Thyroid gland (tissue), 4 donors: ENCODE results near the gene TRIOBP. TPM values are rescaled to one million over a fixed set of nuclear protein-coding genes. Genes with fewer than 3 reads are reported as not detected.
"Not testable (repeated sequence)": the region's sequence is repeated elsewhere in the genome, so short reads cannot be mapped to it uniquely, and the experiment has no call there.

Experiments used
- DNase-seq, 2 donors: peaks; one replicate each; pipeline ENCODE4 v3.0.0-alpha.2; 2019
- H3K27ac ChIP-seq, 3 donors: fragments of 200-600 bp; sonication (generic); 1 replicate in 2 of 3; 2 replicates in 1 of 3; pipeline ENCODE4 v1.5.1; 2016 to 2019; ENCODE audit warnings: mild to moderate bottlenecking in 1 of 3, moderate library complexity in 1 of 3
- H3K27me3 ChIP-seq: fragments of 200-600 bp; sonication (generic); one replicate; pipeline ENCODE4 v1.5.1; 2019
- H3K36me3 ChIP-seq, 2 donors: fragments of 200-600 bp; sonication (generic); one replicate each; pipeline ENCODE4 v1.5.1; 2016 to 2019
- H3K4me1 ChIP-seq, 2 donors: fragments of 200-600 bp; sonication (generic); one replicate each; pipeline ENCODE4 v1.5.1; 2017 to 2019
- H3K4me3 ChIP-seq, 3 donors: fragments of 200-600 bp; sonication (generic); replicated peaks in 1 of 3; 1 replicate in 2 of 3; 2 replicates in 1 of 3; pipeline ENCODE4 v1.5.1; 2016; ENCODE audit warnings: mild to moderate bottlenecking in 1 of 3
- H3K9me3 ChIP-seq: fragments of 200-600 bp; sonication (generic); one replicate; pipeline ENCODE4 v1.5.1; 2017
- CTCF ChIP-seq, 6 experiments: fragments of 200-600 bp in 3 of 6; fragments of 450-650 bp in 3 of 6; sonication (generic) in 3 of 6; IDR thresholded peaks; one replicate each; pipeline ENCODE4 v1.5.1; 2016 to 2019; ENCODE audit warnings: antibody characterized with exemption in 6 of 6, mild to moderate bottlenecking in 2 of 6, inconsistent platforms in 1 of 6, moderate library complexity in 1 of 6
- POLR2A ChIP-seq, 2 donors: fragments of 450-650 bp; IDR thresholded peaks; one replicate each; pipeline ENCODE4 v1.6.1; 2017; ENCODE audit warnings: antibody characterized with exemption in 2 of 2, mild to moderate bottlenecking in 2 of 2, moderate library complexity in 1 of 2
- WGBS, 2 donors: methylation state at CpG; one replicate each; pipeline ENCODE4 v1.1.5; 2017; 5-methylcytosine and 5-hydroxymethylcytosine counted together
- intact Hi-C: fragments of 100-400 bp; cut with DNase I; formaldehyde crosslinking; loops from one replicate; pipeline ENCODE4 v1.15.1; 2023
- total RNA-seq, 4 donors: library from RNA; depleted of rRNA; stranded (reverse); fragments of >200 nt; gene quantifications; one replicate each; pipeline ENCODE4 v1.2.3, GENCODE V29; 2016

The TRIOBP gene
- total RNA-seq, 4 donors from 2014 or later = 120 to 150 (median 140) TPM

- Histone ChIP-seq H3K4me3 (no peak overlapping the region), H3K27ac (no peak overlapping the region), H3K4me1 (peaks cover 10 to 12% of the 10 kb centered on the region in 2 donors), H3K9me3 (no peaks in the 10 kb centered on the region), H3K27me3 (no peaks in the 10 kb centered on the region), H3K36me3 (no peaks in the 10 kb centered on the region)
- intact Hi-C loops = no loop called here
- WGBS, 2 donors = 85 to 86% methylated on average over 14 of the region's 14 CpGs
- TF ChIP-seq POLR2A (IDR thresholded peaks at IDR 0.05) = no peak
- TF ChIP-seq CTCF (IDR thresholded peaks at IDR 0.05) = no peak
- DNase-seq = no peak
Observed at GRCh38 chr22:37654563-37655251, 42.1 kb upstream of the TRIOBP start.

- H3K4me3 ChIP-seq = no peak overlapping the region
- TF ChIP-seq POLR2A (IDR thresholded peaks at IDR 0.05) = no peak
- TF ChIP-seq CTCF (IDR thresholded peaks at IDR 0.05) = no peak
- peaks cover 13 to 18% of the 10 kb centered on the region in 2 donors for H3K4me1 ChIP-seq
- H3K27me3 ChIP-seq = no peaks in the 10 kb centered on the region
- no peak for DNase-seq
- intact Hi-C loops = no loop called here
- H3K27ac ChIP-seq = no peak overlapping the region
- H3K36me3 ChIP-seq = no peaks in the 10 kb centered on the region
- H3K9me3 ChIP-seq = no peaks in the 10 kb centered on the region
- WGBS, 2 donors = 90 to 92% methylated on average over 6 to 10 of the region's 17 CpGs
Observed at GRCh38 chr22:37655252-37655563, 41.6 kb upstream of the TRIOBP start.

- H3K36me3 ChIP-seq, H3K27ac ChIP-seq, DNase-seq, H3K4me3 ChIP-seq, H3K27me3 ChIP-seq, H3K9me3 ChIP-seq, intact Hi-C loops: not testable (repeated sequence)
- WGBS, 2 donors = 92 to 98% methylated on average over 4 of the region's 4 CpGs
- peaks cover 19 to 31% of the 10 kb centered on the region in 2 donors for H3K4me1 ChIP-seq
Observed at GRCh38 chr22:37656583-37656982, 40.3 kb upstream of the TRIOBP start.

GRCh38 chr22:37657590-37658132 is 39.2 kb upstream of the TRIOBP start:
- TF ChIP-seq CTCF (IDR thresholded peaks at IDR 0.05) = no peak
- TF ChIP-seq POLR2A (IDR thresholded peaks at IDR 0.05) = no peak
- intact Hi-C loops = no loop called here
- WGBS, 2 donors = 10 to 13% methylated on average over 6 of the region's 6 CpGs
- Histone ChIP-seq H3K4me3 (peak overlapping the region in 1 of 3 donors; percentile 25), H3K4me1 (peaks cover 19 to 32% of the 10 kb centered on the region in 2 donors), H3K27me3 (no peaks in the 10 kb centered on the region), H3K36me3 (no peaks in the 10 kb centered on the region), H3K27ac (peak overlapping the region in 2 of 3 donors; percentile 33 to 43), H3K9me3 (no peaks in the 10 kb centered on the region)
- DNase-seq = no peak

- Histone ChIP-seq H3K4me3 (peak within 1 kb of the TSS in 1 of 3 donors; percentile 56), H3K27ac (peak within 1 kb of the TSS in 2 of 3 donors; percentile 33 to 43), H3K36me3 (no peaks in the 10 kb centered on the region), H3K4me1 (peaks cover 19 to 32% of the 10 kb centered on the region in 2 donors), H3K27me3 (no peaks in the 10 kb centered on the region), H3K9me3 (no peaks in the 10 kb centered on the region)
- peak; percentile 99 for DNase-seq
- TF ChIP-seq POLR2A (IDR thresholded peaks at IDR 0.05) = peak in 1 of 2 donors; percentile 85
- no peak for TF ChIP-seq CTCF (IDR thresholded peaks at IDR 0.05)
- intact Hi-C loops = no loop called here
- WGBS, 2 donors = 0% methylated on average over 29 to 34 of the region's 101 CpGs
Observed at GRCh38 chr22:37658133-37659065, 38.4 kb upstream of the TRIOBP start, which contains the start of gene PDXP. TSS of gene PDXP (plus strand) at chr22:37658723. CDS start at chr22:37658783, 60 bp downstream.
